HG02759 (cell line): ENCODE measurements around the gene GRIP2.

ENCODE experiments used
- ATAC-seq: cut with Tn5 transposase; IDR thresholded peaks from one replicate; pipeline ENCODE4 v1.9.1; 2021; ENCODE audit warnings: mild to moderate bottlenecking, moderate library complexity; ENCODE audit not compliant: unreplicated experiment

GRIP2 gene

DNA sequence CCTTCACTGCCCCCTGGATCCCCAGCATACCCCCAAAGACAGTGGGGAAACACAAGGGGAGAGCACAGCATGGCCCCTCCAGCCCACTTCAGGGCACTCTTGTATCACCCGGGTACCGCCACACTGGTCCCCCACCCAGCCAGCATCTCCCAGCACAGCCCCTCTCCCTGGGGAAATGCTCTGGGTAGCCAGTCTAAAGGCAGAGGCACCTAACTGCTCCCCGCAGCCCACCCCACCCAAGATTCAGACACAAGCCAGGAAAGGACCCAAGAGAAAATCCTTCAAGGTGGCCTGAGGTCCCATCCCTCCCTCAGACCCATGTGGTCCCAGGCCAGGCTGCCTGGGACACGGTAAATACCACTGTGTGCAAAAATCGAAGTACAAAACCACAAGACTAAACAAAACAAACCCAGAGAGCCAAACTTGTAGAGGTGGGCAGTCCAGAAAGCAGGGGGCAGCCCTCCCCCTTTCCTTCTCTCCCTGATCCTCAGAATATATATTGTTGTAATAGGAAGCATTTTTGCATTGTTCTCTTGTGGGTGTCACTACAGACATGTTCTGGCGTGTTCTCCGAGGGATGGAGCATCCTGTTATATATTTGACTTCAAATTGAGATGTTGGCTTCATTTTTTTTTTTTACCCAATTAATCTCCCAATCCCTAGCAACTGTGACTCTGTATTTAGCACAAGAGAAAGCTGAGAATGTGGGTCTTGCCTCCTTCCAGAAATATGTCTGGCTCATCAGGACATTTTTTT, 51.7 kb downstream of the GRIP2 start:
- no peak for ATAC-seq

DNA sequence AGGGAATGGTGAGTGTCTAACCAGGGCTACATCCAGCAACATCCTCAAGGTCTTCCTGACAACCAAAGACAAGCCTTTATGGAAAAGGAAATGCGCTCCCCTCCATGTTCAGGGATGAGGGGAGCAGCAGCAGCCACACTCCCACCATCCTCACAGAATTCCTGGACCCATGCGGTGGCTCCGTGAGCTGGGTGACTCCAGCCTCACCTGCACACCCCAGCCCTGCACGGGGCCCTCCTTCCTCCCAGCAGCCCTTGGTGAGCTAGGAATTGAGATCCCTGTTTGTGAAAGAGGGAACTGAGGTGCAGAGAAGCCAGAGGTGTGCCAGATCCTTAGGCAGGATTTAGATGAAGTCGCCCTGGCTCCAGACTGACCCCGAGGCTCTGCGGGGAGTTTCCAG, 52.3 kb downstream of the GRIP2 start:
- ATAC-seq, result no peak

DNA sequence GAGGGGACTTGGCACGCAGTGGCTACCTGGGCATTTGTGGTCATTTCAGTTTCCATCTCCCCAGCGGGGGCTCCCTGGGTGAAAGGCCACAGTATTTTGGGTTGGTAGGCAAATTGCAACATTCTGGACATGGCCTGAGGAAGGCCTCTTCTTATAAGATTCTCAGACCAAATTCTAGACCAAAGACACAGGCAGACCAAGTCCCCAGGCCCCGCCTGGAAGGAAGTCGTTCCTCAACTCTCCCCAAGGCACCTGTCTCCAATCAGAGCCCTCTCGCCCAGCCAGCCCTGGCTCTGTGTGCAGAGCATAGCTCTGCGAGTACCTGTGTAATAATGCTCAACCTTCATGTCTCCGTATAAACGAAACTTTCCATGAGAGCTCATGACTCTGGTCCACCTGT, 53.1 kb downstream of the GRIP2 start:
- no peak for ATAC-seq

DNA sequence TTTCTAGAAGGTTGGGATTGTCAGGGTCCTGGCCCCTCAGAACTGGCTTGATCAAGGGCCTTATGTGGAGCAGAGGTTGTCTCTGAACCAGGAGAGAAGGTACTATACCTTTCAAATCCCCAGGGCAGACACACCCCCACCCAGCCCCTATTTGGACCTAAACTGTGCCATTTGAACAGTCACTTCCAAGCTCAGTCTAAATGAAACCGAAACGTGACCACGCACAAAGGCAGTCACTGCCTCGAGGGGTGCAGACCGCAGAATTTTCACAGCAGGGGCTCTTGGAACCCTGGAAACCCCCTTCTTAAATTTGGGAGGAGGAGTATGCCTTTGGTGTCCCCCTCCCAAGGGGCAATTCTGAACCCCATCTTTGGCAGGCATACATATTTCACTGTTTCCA, 53.7 kb downstream of the GRIP2 start:
- ATAC-seq, result no peak

DNA sequence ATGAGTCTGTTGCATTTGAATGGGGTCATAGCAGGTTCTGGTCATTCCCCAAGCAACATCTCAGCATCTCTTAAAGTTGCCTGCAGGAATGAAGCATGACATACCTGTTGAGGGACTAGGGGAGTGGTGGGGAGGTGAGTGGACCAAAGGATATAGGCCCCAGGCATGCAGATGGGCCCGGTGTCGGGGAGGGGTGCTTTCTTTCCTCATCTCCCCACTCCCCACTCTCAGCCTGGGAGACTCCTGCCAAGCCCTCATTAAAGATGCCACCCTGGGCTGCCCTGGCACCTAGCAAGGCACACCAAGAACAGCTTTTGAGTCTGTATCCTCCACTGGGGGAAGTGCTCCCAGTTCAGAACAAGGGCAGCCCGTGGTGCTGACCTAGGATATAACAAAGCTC, 54.2 kb downstream of the GRIP2 start:
- ATAC-seq, result no peak

DNA sequence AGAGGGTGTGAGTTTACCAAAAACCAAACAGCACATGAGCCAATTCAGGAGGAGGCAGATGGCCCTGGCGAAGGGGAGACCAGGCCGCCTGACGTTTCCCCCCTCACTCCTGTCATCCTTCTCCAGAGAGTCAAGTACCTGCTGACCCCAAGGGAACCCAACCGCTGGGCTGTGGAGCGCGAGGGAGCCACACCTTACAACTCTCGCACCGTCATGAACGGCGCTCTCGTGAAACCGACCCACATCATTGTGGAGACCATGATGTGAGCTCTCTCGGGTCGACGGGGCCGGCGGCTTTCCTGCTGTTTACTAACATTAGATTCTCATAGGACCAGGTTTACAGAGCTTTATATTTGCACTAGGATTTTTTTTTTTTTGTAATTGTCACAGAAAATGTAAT, 55.4 kb downstream of the GRIP2 start:
- ATAC-seq, result no peak

DNA sequence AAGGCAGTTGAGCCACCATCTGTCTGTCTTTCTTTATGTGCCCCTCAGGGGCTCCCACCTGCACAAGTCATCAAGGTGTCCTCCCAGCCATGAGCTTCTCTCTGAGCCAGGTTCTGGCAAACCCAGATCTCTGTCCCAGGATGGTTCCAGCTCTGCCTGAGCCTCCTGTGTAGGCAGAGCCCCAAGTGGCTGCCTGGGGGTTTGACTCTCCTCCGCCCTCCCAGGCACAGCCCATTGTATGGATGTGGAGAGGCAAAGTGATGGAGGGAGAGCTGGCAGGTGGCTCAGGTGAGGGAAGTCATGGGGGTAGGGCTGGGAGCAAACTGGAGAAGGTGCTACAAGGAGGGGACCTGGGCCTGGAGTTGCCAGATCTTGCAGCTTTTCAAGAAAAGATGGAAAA, 56.9 kb downstream of the GRIP2 start:
- no peak for ATAC-seq

DNA sequence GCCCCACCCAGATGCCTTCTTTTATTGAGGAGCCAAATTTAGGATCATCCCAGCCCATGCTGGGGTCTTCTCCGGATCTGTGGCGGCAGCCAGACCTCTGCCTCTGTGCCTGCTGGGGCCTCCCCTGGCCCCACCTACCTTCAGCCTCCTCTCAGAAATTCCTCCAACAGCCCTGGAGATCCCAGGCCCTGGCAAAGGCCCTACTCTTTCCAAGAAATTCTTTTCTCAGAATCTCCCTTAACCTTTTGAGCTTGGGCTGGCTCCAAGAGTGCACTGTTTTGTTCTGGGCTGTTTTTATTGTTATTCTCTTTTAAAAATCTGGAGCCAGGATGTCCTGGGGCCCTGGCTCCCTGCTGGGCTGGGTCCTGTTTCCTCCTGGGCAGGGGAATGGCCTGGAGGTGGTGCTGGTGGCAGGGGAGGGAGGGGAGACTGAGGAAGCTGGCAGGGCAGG, 57.8 kb downstream of the GRIP2 start:
- no peak for ATAC-seq

DNA sequence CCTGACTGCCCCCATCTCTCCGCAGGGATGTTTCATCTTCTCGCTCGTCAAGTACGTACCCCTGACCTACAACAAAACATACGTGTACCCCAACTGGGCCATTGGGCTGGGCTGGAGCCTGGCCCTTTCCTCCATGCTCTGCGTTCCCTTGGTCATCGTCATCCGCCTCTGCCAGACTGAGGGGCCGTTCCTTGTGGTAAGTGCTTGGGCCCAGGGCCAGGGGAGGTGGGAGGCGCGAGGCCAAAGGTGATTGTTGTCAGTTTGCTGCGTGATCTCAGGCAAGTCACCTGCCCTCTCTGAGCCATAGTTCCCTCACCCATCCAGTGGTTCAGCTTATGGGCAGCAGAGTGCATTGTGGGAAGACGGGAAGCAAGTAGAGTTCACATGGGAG, 58.5 kb downstream of the GRIP2 start:
- ATAC-seq, result no peak

DNA sequence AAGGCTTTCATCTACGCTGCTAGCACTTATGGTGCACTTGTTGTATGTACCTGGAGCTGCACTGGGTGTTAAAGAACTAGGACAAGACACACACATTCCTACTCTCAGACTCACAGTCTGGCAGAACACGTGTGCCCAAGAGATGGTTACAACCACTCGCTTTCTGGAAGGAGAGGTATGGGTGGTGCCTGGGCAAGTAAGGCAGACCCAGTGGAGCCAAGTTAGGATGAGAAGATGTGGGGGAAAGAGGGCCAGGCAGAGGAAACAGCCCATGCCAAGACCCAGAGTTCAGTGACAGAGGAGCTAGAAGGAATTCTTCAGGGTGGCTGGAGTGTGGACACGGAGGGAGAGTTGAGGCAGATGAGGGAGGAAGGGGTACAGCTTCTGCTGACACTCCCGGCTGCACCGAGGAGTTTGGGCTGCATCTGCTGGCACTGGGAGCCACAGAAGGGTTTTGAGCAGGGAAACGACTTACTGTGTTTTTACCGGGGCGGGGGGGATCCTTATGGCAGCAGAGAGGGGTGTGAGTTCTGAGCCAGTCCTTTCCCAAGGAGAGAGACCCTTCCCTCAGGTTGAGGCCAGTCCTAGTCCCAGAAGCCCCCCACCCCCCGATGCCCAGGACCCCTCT, 59.0 kb downstream of the GRIP2 start:
- ATAC-seq, result no peak

DNA sequence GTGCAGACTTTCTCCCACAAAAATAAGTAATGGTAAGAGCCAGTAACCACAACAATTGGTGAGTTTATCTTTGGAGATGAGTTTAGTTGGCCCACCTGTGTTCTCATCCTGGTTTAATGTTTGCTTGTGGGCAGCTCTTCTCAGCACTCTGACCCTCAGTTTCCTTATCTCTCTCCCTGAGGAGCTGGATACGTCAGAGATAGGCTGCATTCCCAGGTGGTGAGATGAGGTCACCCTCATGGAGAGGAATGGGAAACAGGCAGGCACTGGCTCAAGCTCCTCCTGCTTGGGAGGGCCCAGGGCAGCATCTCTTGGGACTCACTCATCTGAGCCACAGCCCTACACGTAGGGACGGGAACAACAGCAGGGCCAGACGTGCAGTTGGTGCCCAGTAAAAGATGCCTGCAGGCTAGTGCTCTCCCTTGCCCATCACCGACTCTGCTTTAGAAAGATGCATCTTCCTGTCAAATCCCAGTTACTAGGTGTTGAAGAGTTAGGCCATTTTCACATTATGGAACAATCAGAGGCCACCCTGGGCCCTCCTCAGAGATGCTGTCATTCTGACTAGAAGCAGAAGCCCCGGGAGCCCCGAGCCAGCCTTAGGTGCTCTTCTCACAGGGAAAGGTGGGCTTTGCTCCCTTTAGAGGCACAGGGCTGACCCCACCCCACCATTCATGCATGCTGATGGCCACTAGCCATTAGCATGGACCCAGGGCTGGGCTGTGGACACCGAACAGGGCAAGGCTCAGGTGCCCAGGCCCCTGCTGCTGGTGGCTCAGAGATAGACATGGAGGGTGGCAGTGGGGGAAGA, 59.7 kb downstream of the GRIP2 start:
- ATAC-seq, result no peak

DNA sequence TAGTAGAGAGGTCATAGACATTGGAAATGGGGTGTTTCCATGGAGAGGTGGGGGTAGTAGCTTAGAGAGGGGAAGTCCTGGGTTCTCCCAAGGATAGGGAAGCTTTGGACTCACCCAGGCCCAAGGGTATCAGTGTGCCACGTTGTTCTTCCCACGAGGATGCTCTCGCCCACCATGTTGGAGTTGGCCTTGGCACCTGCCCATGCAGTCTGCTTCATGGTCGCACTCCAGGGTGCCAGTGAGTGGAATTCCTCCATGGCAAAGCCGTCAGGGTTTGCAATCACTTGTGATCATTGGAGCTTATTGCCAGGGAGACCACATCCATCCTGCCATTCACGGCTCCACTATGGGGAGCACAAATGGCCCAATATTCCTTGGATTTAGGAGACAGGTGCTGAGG, 60.6 kb downstream of the GRIP2 start:
- ATAC-seq, result no peak

DNA sequence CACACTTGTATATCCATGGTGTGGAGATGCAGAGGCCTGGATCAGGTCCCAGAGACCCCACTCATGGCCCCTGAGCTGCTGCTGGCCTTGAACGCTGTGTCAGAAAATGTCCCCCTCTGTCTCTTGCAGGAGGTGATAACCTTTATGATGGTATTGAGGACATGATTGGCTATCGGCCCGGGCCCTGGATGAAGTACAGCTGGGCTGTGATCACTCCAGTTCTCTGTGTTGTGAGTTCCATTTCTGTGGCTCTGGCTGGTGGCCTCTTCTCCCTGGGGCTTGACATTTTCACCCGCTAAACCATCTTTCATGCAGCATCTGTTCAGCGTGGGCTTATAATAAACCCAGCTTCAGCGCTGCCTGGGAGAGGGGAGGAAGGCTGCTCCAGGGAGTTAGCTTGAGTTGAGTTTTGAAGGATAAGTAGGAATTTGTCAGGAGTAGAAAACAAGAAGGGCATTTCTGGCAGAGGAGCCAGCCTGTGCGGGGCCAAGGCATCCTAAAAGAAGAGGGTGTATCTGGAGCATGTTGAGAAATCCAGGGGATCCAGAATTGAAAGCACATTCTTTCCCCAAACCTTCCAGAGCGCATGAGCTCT, 61.1 kb downstream of the GRIP2 start:
- ATAC-seq, result no peak

DNA sequence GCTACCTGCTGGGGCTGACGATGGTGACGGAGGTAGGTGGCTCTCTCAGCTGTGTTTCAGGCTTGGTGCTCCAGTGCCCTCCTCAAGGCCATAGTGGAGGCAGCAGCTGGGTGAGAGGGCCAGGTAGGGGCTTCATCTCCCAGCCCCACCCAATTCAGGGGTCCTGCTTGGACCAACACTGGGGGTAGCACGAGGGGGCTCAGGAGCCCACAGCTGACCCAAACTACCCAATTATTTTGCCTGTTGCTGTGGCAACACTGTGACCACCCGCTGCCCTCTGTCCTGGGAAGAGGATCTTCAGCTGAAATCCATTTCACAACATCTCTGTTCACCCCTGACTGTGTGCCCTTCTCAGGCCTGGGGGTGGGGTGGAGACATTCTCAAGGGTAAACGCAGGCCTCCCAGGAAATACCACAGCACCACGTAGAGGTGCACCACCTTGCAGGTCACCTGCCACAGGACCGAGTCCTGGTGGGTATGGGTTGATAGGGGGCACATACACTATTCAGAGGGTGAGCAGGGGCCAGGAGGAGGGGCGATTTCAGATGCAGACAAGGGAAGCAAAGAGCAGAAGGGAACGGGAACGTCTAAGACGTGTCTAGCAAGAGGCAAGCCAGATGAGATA, 62.7 kb downstream of the GRIP2 start:
- no peak for ATAC-seq

DNA sequence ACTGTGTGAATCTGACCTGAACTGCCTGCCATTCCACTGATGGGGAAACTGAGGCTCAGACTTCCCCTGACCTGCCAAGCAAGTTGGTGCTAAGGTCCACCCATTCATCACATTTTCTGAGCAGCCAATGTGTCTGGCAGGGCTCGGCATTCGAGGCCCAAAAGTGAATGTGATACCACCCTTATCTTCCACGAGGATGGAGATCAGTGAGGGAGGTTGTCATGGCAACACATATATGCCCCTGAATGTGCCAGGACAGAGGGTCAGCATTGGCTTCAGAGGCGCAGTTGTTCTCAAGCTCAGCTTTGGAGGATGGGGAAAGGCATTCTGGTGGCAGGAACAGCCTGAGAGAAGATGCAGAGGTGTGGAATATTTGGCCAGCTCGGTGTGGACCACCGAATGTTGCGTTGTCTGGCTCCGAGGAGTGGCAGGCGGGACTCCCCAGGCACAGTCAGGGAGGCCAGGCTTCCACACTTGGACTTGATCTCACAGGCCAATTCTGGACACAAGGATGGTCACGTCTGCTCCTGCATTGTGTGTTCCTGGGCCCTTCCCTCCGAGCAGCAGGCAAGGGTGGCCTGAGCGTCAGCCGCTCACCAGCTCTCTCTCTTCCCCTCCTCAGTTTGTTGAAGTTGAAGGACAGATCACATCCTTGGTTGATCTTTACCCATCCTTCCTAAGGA, 63.4 kb downstream of the GRIP2 start:
- no peak for ATAC-seq

DNA sequence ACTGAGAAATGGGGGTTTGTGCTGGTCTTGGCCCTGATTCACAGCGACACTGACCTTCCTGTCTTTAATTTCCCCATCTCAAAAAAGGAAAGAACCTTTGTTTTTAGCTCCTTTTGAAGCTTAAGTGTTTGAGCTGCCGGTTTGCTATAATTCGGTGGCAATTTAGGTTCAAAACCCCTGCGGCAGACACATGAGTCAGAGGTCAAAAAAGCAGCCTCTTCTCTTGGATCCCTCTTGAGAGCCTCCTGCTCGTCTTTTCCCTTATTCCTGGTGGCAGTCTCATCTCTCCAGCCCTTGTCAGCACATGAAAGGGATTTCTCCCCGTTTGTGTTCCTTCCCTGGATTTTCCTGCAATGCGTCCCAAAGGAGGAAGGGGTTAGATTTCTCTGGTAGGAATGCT, 64.5 kb downstream of the GRIP2 start:
- ATAC-seq, result no peak

DNA sequence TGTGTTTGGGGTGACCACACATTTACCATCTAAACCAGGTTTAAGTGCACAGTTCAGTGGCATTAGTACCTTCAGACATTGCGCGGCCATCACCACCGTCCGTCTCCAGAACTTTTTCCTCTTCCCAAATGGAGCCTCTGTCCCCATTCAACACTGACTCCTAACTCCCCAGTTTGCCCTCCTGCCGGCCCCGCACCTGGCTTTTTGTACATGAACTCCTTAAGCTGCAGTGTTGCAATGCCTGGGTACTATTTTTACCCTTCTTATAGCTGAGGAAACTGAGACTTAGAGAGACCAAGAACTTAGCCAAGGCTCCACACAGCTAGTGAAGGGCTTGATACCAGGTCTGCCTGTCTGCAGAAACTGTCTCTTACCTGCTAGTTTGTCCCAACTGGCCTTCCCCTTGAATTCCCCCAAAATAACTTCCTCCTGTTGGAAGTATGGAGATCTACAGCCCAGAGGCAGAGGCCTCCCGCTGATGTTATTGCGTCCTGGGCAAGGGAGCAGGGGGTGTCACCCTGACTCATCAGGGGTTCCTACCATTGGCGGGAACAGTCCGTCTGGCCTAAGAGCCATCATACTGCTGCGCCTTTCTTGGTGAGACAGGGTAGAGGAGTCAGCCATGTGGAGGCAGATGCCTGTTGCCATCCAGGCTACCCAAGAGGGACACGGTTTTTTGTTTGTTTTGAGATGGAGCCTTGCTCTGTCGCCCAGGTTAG, 65.6 kb downstream of the GRIP2 start:
- ATAC-seq, result no peak

DNA sequence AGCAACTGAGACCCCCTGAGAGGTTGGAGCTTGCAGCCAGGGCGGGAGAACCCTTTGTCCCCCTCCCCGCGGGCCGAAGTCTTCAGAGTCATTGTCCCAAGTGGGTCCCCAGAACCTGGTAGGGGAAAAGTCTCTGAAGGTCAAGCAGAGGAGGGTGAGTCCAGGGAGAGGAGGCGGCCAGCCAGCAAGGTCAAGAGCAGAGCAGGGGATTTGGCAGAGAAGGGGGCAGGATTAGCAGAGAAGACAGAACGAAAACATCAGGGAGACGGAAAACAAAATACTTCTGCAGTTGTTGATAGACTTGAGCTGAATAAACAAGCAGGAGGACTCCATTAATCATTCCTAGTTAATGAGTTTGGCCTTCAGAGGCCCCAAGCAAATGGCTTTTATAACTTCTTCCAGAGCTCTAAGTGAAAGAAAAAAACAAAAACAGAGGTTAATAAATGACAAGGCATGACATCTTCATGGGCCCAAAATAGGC, 66.7 kb downstream of the GRIP2 start:
- ATAC-seq, result no peak

DNA sequence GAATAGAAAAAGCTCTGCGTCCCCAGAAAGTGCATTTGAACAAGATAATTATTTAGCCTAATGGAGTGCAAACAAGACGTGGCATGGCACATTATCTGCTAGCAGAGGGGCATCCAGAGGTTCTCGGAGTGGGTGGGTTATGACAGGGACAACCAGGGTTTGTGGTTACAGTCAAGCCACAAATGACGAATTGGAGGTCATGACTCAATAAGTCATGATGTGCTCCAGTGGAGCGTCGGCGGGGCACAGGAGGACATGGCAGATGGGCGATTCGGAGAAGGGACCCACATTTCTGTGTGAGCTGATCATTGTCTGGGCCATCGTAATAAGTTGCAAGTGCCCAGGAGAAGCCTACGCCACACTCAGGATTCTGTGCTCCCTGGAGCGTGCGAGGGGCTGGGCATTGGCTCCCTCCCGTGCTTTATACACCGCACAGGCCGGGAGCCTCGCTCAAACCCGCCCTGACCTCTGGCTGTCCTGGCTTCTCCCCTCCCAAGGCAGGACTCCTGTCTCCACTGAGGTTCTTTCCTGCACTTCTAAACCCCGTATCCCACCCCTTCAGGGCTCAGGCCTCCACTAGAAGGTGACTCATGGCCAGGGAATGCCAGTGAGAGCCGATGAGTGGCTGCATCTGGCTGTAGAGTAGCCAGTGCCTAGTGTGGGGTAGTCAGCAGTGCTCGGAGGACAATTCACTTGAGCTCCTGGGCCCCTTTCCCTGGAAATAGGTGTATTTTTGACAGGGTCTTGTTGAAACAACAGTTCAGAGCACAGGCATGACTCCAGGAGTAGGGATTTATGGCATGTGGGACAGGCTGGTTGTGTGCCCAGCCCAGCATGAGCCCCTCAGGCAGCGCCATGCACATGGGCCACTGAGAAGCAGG, 67.4 kb downstream of the GRIP2 start:
- ATAC-seq, result no peak
